OCI-LY1 (cell line): ENCODE data around the gene KIF21A.

Experiments
- H2AFZ ChIP-seq: fragments of 200-600 bp; sonication (generic), shearing (Covaris generic); 2 replicates; pipeline ENCODE4 v1.6.0; 2014; ENCODE audit warnings: antibody characterized with exemption, mild to moderate bottlenecking, low read length
- H3F3A ChIP-seq: fragments of 200-600 bp; sonication (generic), shearing (Covaris generic); 2 replicates; pipeline ENCODE4 v1.6.0; 2014; ENCODE audit warnings: mild to moderate bottlenecking, antibody characterized with exemption, low read length, moderate library complexity; ENCODE audit not compliant: insufficient read depth
- H3K27ac ChIP-seq: fragments of 200-600 bp; sonication (generic); 2 replicates; pipeline ENCODE4 v1.5.1; 2014; ENCODE audit warnings: low read length, mixed run types, mild to moderate bottlenecking, low read depth; ENCODE audit not compliant: poor library complexity, severe bottlenecking
- H3K27me3 ChIP-seq: fragments of 200-600 bp; sonication (generic); 2 replicates; pipeline ENCODE4 v1.6.0; 2014; ENCODE audit warnings: antibody characterized with exemption, mild to moderate bottlenecking, low read length, moderate library complexity; ENCODE audit not compliant: insufficient read depth
- H3K36me3 ChIP-seq: fragments of 200-600 bp; sonication (generic); 2 replicates; pipeline ENCODE4 v1.6.1; 2014; ENCODE audit warnings: mild to moderate bottlenecking, antibody characterized with exemption, low read length, moderate library complexity, mixed read lengths; ENCODE audit not compliant: insufficient read depth
- H3K4me1 ChIP-seq: fragments of 200-600 bp; sonication (generic); 2 replicates; pipeline ENCODE4 v1.5.1; 2014; ENCODE audit warnings: mild to moderate bottlenecking, low read length, moderate library complexity; ENCODE audit not compliant: insufficient read depth, severe bottlenecking
- H3K4me2 ChIP-seq: fragments of 200-600 bp; sonication (generic), shearing (Covaris generic); 2 replicates; pipeline ENCODE4 v1.6.1; 2014; ENCODE audit warnings: low read length
- H3K4me3 ChIP-seq: fragments of 200-600 bp; sonication (generic); 2 replicates; pipeline ENCODE4 v1.5.1; 2014; ENCODE audit warnings: low read length, low read depth, mild to moderate bottlenecking, mixed read lengths; ENCODE audit not compliant: poor library complexity, severe bottlenecking
- H3K79me2 ChIP-seq: fragments of 200-600 bp; shearing (Covaris generic); 2 replicates; pipeline ENCODE4 v1.6.1; 2016; ENCODE audit warnings: mixed run types, low read length, mixed read lengths; ENCODE audit not compliant: insufficient read depth
- H3K9ac ChIP-seq: fragments of 200-600 bp; sonication (generic), shearing (Covaris generic); 2 replicates; pipeline ENCODE4 v1.6.1; 2014; ENCODE audit warnings: mild to moderate bottlenecking, low read length, mixed read lengths
- H3K9me2 ChIP-seq: fragments of 200-600 bp; sonication (generic), shearing (Covaris generic); 2 replicates; pipeline ENCODE4 v1.6.1; 2014; ENCODE audit warnings: low read depth, mild to moderate bottlenecking, low read length, mixed read lengths
- H3K9me3 ChIP-seq: fragments of 200-600 bp; shearing (Covaris generic); 2 replicates; pipeline ENCODE4 v1.6.1; 2014; ENCODE audit warnings: low read length, mixed read lengths
- H4K20me1 ChIP-seq: fragments of 200-600 bp; sonication (generic), shearing (Covaris generic); 2 replicates; pipeline ENCODE4 v1.6.0; 2016; ENCODE audit warnings: mild to moderate bottlenecking, low read length; ENCODE audit not compliant: insufficient read depth
- CTCF ChIP-seq: fragments of 200-600 bp; sonication (generic), shearing (Covaris generic); IDR thresholded peaks from 2 replicates; pipeline ENCODE4 v1.5.1; 2017; ENCODE audit warnings: mild to moderate bottlenecking, antibody characterized with exemption, low read length, moderate library complexity, mixed read lengths
- EZH2 ChIP-seq: fragments of 200-600 bp; sonication (generic), shearing (Covaris generic); IDR thresholded peaks from 2 replicates; pipeline ENCODE4 v1.8.0; 2017; ENCODE audit warnings: borderline replicate concordance, mixed run types, mild to moderate bottlenecking, antibody characterized with exemption, low read length, moderate library complexity, mixed read lengths

The KIF21A gene

GRCh38 chr12:39467432-39467870 is 24.5 kb upstream of the KIF21A start:
- H3K9me3 ChIP-seq: no peaks in the 10 kb centered on the region
- no peaks in the 10 kb centered on the region for H3K36me3 ChIP-seq
- no peak overlapping the region for H3K4me3 ChIP-seq
- no peaks in the 10 kb centered on the region for H4K20me1 ChIP-seq
- H3K4me2 ChIP-seq: no peak overlapping the region
- no peak overlapping the region for H2AFZ ChIP-seq
- H3F3A ChIP-seq: no peaks in the 10 kb centered on the region
- no peak for TF ChIP-seq EZH2
- no peak for TF ChIP-seq CTCF
- H3K27me3 ChIP-seq: no peaks in the 10 kb centered on the region
- H3K4me1 ChIP-seq: no peaks in the 10 kb centered on the region
- no peak overlapping the region for H3K27ac ChIP-seq
- no peak overlapping the region for H3K9ac ChIP-seq
- H3K79me2 ChIP-seq: no peaks in the 10 kb centered on the region
- H3K9me2 ChIP-seq: no peaks in the 10 kb centered on the region

GRCh38 chr12:39464976-39465695 is 22.2 kb upstream of the KIF21A start:
- Histone ChIP-seq H3K27ac (no peak overlapping the region), H3K27me3 (no peaks in the 10 kb centered on the region), H3K4me2 (no peak overlapping the region), H3K9me2 (no peaks in the 10 kb centered on the region), H4K20me1 (no peaks in the 10 kb centered on the region), H3K9ac (no peak overlapping the region), H3K4me1 (no peaks in the 10 kb centered on the region), H3K4me3 (no peak overlapping the region), H3K9me3 (no peaks in the 10 kb centered on the region), H3K79me2 (no peaks in the 10 kb centered on the region), H3F3A (no peaks in the 10 kb centered on the region), H2AFZ (no peak overlapping the region), H3K36me3 (no peaks in the 10 kb centered on the region)
- no peak for TF ChIP-seq CTCF
- no peak for TF ChIP-seq EZH2

- no peaks in the 10 kb centered on the region for H4K20me1 ChIP-seq
- H3K9me2 ChIP-seq: no peaks in the 10 kb centered on the region
- no peak overlapping the region for H2AFZ ChIP-seq
- no peak overlapping the region for H3K4me2 ChIP-seq
- H3K36me3 ChIP-seq: no peaks in the 10 kb centered on the region
- H3K9ac ChIP-seq: no peak overlapping the region
- H3K4me1 ChIP-seq: no peaks in the 10 kb centered on the region
- TF ChIP-seq EZH2: no peak
- no peak for TF ChIP-seq CTCF
- no peak overlapping the region for H3K27ac ChIP-seq
- no peak overlapping the region for H3K4me3 ChIP-seq
- H3F3A ChIP-seq: no peaks in the 10 kb centered on the region
- no peaks in the 10 kb centered on the region for H3K9me3 ChIP-seq
- H3K27me3 ChIP-seq: no peaks in the 10 kb centered on the region
- H3K79me2 ChIP-seq: no peaks in the 10 kb centered on the region
Observed at GRCh38 chr12:39461059-39461458, 18.1 kb upstream of the KIF21A start.
